GM10266 (cell line): ENCODE data around the gene KLF13.
A peak's percentile ranks its signal among the peaks of the same experiment; 100 is the strongest.

Experiments used
- DNase-seq: peaks from one replicate; pipeline ENCODE4 v3.0.0; 2012; ENCODE audit errors: extremely low spot score
- CTCF ChIP-seq: IDR thresholded peaks from 2 replicates; pipeline ENCODE4 v1.5.1; 2012; ENCODE audit warnings: mild to moderate bottlenecking, low read depth; ENCODE audit not compliant: control insufficient read depth, insufficient read depth; ENCODE audit errors: missing control alignments

The KLF13 gene

GRCh38 chr15:31344823-31345605 is 18.4 kb downstream of the KLF13 start:
- TF ChIP-seq CTCF, result no peak
- no peak for DNase-seq

- no peak for TF ChIP-seq CTCF
- peak; percentile 28 for DNase-seq
Measured at GRCh38 chr15:31345606-31346366, 19.2 kb downstream of the KLF13 start.

DNA sequence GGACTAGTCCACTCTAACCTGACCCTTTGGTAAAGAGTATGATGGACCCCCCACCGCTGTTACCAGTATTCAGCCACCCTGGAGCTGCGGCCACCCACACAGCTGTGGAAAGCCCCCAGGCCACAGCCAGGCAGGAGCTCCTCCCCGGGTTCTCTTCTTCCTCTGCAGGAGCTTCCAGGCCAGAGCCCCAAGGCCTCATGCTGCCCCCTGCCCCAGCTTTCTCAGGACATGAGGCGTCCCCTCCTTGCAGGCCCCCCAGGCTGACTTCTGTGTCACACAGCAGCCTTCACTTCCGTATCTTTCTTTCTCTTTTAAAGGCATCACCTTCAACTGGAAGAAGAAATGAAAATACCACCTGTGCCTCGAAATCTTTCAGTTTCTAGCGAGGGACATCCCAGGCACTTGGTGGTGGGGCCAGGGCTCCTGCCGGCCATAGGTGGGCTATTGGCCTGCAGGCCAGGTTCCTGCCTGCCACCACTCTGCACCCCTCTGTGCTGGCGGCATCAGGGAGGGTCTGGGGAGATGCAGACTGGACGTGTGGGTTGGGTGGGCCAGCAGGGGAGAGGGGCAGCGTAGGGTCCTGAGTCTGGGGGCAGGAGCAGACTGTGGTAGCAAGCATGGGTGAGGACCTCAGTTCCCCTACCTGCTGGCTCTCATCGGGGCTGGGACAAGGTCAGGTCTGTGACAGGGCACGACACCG is 19.9 kb downstream of the KLF13 start:
- no peak for TF ChIP-seq CTCF

DNA sequence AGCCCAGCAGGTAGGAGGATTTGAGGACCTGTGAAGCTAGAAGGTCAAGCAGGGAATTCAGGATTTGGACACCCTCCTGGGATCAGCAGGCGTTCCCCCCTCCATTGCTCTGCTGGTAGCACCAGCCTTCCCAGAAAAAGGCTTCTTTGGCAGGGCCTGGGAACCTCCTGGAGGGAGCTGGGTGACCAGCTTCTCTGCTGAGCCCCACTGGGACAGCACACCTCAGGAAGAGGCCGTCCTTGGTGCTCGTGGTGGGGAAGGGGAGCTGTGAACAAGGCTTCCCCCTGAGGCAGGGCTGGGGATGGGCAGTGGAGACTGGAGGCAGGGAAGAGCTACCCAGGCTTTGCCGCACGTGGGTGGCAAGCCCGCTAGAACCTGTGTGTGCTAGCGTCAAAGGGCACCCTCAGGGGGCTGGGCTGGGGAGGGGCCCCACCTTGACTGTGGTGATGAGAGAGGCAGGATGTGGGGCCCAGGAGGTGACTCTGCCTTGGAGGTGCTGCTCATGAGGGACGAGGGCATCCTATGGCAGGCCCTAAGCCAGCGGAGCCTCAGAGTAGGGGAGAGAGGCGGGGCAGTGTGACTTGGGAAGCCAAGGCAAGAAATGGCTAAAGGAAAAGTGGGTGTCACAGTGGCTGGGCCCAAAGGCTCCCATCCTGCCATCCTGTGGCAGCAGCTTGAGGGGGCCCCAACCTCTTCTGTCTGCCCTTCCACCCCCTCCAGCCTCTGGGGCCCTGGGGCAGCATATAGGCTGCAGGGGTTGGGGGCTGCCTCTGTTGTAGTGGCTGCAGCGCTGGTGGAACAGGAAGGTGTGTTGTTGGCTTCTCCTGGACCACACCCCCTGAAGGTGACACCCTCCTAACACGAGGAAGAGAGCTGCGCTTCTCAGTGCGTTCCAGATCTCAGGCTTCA is 20.7 kb downstream of the KLF13 start:
- no peak for DNase-seq
- no peak for TF ChIP-seq CTCF

More for the DNA sequence above, 19.9 kb downstream of the KLF13 start:
- peak; percentile 58 for DNase-seq

- DNase-seq, result no peak
- TF ChIP-seq CTCF, result no peak
Measured at GRCh38 chr15:31347981-31348803, 21.6 kb downstream of the KLF13 start.
